Retina (tissue), 1 donor: ENCODE results near the gene THEMIS.
"Not testable (repeated sequence)": the region's sequence is repeated elsewhere in the genome, so short reads cannot be mapped to it uniquely, and the experiment has no call there.

ENCODE experiments used
- DNase-seq: peaks from one replicate; pipeline ENCODE4 v3.0.0-alpha.2; 2016

The THEMIS gene

DNA sequence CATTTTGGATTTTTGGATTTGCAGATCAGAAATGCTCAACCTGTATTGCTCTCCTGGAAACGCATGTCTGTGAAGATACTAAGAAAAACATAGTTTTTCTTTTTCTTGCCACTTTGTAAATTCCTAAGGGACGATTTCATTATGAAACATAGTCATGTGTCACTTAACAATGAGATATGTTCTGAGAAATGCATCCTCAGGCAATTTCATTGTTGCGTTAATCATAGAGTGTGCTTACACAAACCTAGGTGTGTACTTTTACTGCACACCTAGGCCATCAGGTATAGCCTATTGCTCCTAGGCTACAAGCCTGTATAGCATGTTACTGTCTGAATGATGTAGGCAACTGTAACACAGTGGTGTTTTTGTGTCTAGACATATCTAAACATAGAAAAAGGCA is 13.4 kb upstream of the THEMIS start:
- DNase-seq: no peak

DNA sequence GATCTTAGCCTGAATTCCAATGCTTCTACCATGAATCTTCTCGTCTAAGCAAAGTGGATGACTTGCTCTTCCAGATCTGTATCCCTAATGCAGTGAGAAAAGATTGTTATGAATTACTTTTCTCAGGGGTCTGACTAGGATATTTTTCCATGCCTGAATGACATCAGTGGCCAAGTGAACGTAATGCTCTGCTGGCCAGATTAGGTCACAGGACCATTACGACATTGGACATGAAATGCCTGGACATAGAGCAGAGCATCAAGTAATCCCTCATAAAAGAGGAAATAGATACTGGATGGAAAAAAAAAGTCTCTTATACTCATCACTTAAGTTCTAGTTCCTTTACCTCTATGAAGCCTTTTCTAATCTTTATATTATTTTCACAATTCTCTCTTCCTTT is 12.1 kb upstream of the THEMIS start:
- DNase-seq: no peak

DNA sequence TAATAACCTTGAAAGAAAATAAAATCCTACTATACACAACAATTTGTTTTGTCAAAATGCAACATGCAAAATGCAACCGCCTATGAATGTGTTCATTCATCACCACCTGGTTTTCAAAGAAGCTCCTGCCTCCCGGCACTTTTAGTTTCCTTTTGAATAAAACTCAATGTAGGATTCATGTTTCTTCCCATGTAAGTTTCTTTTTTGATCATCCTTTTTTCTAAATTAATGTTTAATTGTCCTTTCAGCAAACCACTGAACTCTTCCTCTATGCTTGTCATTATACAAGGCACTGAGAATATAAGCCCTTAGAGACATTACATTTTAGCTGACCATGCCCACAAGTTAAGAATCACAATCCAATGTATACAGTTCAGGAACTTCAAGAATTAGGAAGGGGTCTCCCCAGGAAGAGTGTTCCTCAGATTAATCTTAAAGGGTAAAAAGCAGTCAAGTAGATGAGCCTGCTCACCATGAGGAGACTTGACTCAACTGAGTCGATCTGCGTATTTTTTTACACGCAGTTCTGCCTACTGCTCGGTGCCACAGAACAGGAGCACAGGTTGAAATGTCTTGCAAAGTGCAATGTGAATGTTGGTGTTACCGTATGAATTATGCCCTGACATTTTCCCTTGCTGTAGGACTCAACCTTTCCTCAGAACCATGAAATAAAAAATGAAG is 7.2 kb upstream of the THEMIS start:
- no peak for DNase-seq

DNA sequence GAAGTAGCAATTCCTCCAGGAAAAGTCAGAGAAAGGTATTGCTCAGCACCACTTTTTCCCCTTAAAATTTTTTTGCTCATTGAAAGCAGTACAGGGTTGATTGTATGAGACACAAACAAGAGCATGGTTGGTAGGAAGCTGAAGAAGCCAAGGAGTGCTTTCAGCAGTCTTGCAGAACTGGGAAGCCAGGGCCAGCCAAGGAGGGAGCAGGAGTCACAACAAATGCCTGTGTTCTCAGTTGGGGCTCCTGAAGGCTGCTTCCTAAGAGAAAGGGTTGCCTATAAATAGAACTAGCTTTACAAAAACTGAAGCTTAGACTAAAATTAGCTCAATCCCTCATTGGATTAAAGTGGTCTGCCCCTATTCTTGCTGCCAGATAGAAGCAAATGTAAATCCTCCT is 3.3 kb upstream of the THEMIS start:
- DNase-seq: no peak

DNA sequence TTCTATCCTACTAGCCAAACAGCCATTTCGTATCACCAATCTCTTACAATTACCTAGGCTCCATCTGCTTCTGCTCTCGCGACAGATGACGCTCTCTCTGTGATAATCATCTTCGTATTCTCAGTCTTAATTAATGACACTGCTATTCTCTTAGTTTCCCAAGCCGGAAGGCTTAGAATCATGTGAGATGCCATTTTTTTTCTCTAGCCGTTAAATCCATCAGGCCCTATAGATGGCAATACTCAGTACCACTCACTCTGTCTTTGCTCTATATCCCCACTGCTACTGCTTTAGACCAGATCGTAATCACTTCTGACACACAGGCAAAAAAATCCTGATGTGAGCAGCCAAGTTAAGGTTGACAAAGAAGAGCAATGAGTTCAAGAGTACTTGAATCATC is 2.1 kb upstream of the THEMIS start:
- DNase-seq: no peak

- DNase-seq: no peak
These were observed 3.4 kb downstream of the THEMIS start for GRCh38 chr6:127897484-127897883.

DNA sequence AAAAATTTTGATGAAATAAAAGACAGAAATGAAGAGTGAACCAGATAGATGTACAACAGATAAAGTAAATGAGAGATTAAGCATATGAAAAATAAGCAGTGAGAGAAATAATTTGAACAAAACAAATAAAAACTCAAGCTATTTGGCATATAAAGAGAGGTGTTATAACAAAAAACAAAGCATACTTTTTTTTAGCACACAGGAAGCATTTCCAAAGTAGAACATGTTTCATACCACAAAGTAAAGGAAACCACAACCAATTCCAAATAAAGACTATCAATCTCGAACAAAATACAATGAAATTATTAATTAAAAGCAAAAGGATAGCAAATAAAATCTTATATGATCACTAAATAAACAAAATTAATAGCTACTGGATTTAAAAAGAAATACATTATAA is 6.8 kb downstream of the THEMIS start:
- no peak for DNase-seq

DNA sequence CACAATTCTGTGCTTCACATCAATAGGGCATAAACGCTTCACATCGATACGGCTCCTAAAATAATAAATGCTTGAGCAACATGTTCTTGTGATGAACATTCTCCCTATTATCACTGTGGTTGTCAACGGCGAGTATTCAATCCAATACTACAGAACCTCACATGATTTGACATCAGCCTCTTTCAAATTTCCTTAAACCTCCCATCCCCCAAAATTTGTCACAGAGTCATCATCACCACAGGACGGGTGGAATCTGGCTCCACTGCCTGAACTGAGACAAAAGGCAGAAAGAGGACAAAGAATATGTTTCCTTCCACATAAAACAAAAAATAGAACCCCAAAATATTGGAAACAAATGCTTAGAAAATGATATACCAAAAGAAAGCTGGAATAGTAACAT is 7.3 kb downstream of the THEMIS start:
- no peak for DNase-seq

DNA sequence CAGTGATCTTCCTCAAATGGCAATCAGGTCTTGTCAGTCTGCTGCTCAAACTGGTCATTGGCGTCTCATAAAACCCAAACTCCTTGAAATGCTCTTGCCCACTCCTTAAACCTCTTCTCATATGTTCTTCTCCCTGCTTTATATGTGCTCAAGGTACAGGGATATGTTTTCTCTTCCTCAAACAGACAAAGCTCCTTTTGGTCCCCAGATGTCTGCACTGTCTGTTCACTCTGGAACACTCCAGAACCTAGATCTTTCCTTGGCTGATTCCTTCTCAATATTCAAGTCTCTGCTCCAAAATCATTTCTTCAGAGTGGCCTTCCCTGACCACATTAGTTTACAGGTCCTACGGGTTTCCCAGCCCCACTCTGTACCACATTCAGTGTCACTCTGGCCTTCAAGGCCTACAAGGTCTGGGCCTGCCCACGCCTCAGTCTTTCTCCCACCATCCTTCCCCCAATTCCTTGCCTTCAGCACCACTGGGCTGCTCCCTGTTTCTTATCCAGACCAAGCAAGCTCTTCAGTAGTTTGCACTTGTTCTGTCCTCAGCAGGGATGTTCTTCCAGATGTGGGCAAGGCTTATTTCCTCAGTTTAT is 9.0 kb downstream of the THEMIS start:
- DNase-seq: no peak

DNA sequence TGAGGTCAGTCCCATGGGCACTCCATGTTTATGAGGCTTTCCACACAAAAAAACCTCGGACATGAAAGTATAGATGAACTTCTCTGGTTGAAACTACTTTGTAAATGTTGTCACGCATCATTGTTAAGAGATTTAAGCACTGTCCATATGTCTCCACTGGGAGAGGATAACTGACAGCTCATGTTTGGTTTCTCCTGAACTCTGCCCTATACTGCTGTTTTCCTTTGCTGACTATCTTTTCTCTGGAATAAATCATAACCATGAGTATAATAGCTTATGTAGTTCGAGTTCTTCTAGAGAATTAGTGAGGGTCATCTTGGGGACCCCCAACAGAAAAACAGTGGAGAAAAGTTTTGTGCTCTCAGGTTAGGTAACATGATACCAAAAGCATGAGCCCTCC is 14.3 kb downstream of the THEMIS start:
- no peak for DNase-seq

- no peak for DNase-seq
These were observed 16.7 kb downstream of the THEMIS start for GRCh38 chr6:127884134-127884533.

DNA sequence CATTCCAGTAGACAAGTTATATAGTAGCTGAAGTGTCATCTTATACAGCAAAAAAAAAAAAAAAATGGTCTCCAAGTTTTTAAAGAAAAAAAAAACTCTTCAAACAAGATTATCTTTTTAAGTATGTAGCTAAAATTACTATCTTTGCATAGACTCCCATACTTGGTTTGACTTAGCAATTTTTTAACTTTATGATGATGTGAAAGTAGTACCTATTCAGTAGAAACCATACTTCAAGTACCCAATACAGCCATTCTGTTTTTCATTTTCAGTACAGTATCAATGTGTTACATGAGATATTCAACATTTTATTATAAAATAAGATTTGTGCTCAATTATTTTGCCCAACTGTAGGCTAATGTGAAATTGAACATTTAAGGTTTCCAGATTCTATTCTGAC is 18.9 kb downstream of the THEMIS start:
- DNase-seq: not testable (repeated sequence)

DNA sequence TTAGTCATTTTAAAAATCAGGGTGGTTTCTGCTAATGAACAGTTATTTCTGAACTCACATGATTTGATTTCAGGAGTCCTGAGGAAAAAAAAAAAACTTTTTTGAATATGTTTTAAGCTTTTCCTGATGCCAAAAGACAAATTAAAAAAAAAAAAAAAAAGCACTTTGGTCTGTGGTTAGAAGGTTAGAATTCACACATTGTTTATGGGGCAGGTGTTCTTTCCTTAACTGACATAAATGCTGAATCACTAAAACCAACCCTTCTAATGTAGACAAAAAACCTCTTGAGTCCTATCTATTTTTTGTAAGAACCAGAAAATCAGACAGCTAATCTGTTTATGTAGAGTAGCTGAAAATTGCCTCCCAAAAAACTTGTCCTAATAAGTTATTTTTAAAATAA is 20.4 kb downstream of the THEMIS start:
- DNase-seq: no peak

DNA sequence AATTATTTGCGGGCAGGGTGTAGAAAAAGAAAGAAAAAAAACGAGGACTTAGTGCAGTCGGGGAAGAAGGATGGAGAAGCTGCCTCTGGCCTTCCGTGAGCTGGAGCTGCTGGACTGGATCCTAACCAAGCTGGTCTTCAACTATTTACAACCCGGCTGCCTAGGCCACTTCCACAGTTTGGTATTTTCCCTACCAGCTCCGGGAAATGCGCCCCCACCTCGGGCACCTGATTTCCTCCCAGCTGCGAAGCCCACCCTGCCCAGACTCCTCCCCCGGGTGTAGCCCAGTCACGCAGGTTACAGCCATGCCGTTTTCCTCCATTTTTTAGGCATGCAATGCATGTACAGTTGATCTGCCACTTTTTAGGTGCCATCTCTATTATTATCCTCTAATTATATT is 21.2 kb downstream of the THEMIS start:
- peak; percentile 18 for DNase-seq

DNA sequence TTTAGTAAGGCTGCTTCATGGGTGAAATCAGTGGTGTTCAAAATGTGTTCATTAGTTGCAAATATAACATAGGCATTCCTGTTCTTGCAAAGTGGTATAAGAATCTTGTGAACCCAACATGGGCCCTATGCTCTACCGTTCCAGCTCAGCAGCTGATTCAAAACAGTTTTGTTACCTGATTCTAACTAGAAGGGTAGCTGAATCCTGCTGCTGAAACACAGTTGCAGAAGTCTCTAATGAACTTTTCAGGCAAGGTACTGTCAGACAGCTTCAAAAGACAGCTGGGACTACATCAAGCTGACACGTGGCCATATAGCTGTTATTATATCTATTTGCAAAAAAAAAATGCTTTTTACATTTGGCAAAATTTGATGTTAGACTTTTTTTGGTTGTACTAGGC is 22.7 kb downstream of the THEMIS start:
- DNase-seq: no peak

GRCh38 chr6:127877231-127877630 is 23.6 kb downstream of the THEMIS start:
- no peak for DNase-seq

- no peak for DNase-seq
These were observed 31.0 kb downstream of the THEMIS start for GRCh38 chr6:127869772-127870404.

- DNase-seq: no peak
These were observed 31.7 kb downstream of the THEMIS start for GRCh38 chr6:127869183-127869582.

- DNase-seq: no peak
These were observed 32.5 kb downstream of the THEMIS start for GRCh38 chr6:127868338-127868737.

- no peak for DNase-seq
These were observed 34.1 kb downstream of the THEMIS start for GRCh38 chr6:127866766-127867165.

GRCh38 chr6:127865108-127865507 is 35.8 kb downstream of the THEMIS start:
- no peak for DNase-seq

DNA sequence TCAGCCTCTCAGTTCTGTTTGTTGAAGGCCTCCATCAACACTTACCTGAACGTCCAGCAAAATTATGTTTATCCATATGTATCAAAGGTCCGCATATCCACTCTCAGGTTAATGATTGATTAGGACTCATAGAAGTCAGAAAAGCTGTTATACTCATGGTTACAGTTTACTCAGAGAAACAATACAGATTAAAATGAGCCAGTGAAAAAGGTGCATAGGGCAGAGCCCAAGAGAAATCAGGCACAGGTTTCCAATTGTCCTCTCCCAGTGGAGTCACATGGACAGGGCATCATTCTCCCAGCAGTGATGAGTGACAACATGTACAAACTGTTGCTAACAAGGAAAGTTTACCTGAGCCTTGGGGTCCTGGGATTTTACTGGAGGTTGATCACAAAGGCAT is 36.2 kb downstream of the THEMIS start:
- no peak for DNase-seq

DNA sequence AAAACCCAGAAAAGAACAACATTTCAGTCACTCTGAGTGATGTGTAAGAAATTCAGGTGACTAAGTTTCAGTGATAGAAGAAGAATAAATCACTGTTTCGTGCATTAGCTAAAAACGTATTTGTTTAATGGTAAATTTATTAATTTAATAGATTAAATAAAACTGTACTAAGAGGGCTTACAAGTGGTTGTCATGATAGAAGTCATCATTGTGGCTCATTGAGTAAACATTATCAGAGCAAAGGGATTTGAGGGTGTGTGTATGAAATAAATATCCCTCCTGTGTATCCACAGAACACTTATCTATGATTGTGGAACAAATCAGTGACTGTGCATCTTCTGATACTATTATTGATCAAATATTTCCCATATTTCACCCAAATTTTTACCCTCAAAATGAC is 40.1 kb downstream of the THEMIS start:
- no peak for DNase-seq

- no peak for DNase-seq
These were observed 40.9 kb downstream of the THEMIS start for GRCh38 chr6:127859956-127860355.
